HepG2 (cell line): ENCODE results near the gene CSNK1D. TPM values are rescaled to one million over a fixed set of nuclear protein-coding genes. Genes with fewer than 3 reads are reported as not detected.
A peak's percentile ranks its signal among the peaks of the same experiment; 100 is the strongest.

Experiments used
- ARID4A ChIP-seq: sonication (generic); formaldehyde crosslinking; IDR thresholded peaks from 2 replicates; pipeline ENCODE4 v1.5.0; 2020; ENCODE audit warnings: mild to moderate bottlenecking, missing genetic modification reagents, borderline replicate concordance
- ATF5 ChIP-seq: sonication (generic); formaldehyde crosslinking; IDR thresholded peaks from 2 replicates; pipeline ENCODE4 v1.4.0; 2020; ENCODE audit warnings: mild to moderate bottlenecking, low read depth, missing genetic modification reagents
- ELF4 ChIP-seq: sonication (generic); formaldehyde crosslinking; IDR thresholded peaks from 2 replicates; pipeline ENCODE4 v1.5.0; 2020; ENCODE audit warnings: missing genetic modification reagents, mild to moderate bottlenecking, moderate library complexity, borderline replicate concordance
- ETS1 ChIP-seq: sonication (generic); formaldehyde crosslinking; IDR thresholded peaks from 2 replicates; pipeline ENCODE4 v1.4.0; 2020; ENCODE audit warnings: missing genetic modification reagents
- GABPB1 ChIP-seq: IDR thresholded peaks from 2 replicates; pipeline ENCODE4 v1.6.1; 2016; ENCODE audit warnings: mild to moderate bottlenecking, missing genetic modification reagents, moderate library complexity, missing compliant biosample characterization
- GFI1 ChIP-seq: sonication (generic); formaldehyde crosslinking; IDR thresholded peaks from 2 replicates; pipeline ENCODE4 v1.5.0; 2020; ENCODE audit warnings: missing genetic modification reagents, mild to moderate bottlenecking, borderline replicate concordance
- HNF4A ChIP-seq: sonication (generic); formaldehyde crosslinking; IDR thresholded peaks from 2 replicates; pipeline ENCODE4 v1.4.0; 2020; ENCODE audit warnings: missing genetic modification reagents
- HOXD1 ChIP-seq: sonication (generic); formaldehyde crosslinking; IDR thresholded peaks from 2 replicates; pipeline ENCODE4 v1.5.0; 2020; ENCODE audit warnings: missing genetic modification reagents
- KDM5B ChIP-seq: sonication (generic); formaldehyde crosslinking; IDR thresholded peaks from 2 replicates; pipeline ENCODE4 v1.4.0; 2020; ENCODE audit warnings: missing genetic modification reagents, mild to moderate bottlenecking, borderline replicate concordance
- NFYB ChIP-seq: sonication (generic); formaldehyde crosslinking; IDR thresholded peaks from 2 replicates; pipeline ENCODE4 v1.4.0; 2020; ENCODE audit warnings: missing genetic modification reagents
- ZBTB8A ChIP-seq: sonication (generic); formaldehyde crosslinking; IDR thresholded peaks from 2 replicates; pipeline ENCODE4 v1.4.0; 2020; ENCODE audit warnings: mild to moderate bottlenecking, low read depth, missing genetic modification reagents, borderline replicate concordance
- ZFP36L1 ChIP-seq: sonication (generic); formaldehyde crosslinking; IDR thresholded peaks from 2 replicates; pipeline ENCODE4 v1.8.0; 2022; ENCODE audit warnings: mild to moderate bottlenecking, missing genetic modification reagents, moderate library complexity
- ZFP82 ChIP-seq: sonication (generic); formaldehyde crosslinking; IDR thresholded peaks from 2 replicates; pipeline ENCODE4 v1.5.1; 2020; ENCODE audit warnings: mild to moderate bottlenecking, missing genetic modification reagents, borderline replicate concordance
- ZNF18 ChIP-seq: sonication (generic); formaldehyde crosslinking; IDR thresholded peaks from 2 replicates; pipeline ENCODE4 v1.8.0; 2022; ENCODE audit warnings: mild to moderate bottlenecking, missing genetic modification reagents; ENCODE audit not compliant: insufficient replicate concordance
- ZNF235 ChIP-seq: sonication (generic); formaldehyde crosslinking; IDR thresholded peaks from 2 replicates; pipeline ENCODE4 v1.8.1; 2023; ENCODE audit warnings: mild to moderate bottlenecking, missing genetic modification reagents, borderline replicate concordance
- ZNF710 ChIP-seq: sonication (generic); formaldehyde crosslinking; IDR thresholded peaks from 2 replicates; pipeline ENCODE4 v1.5.0; 2020; ENCODE audit warnings: mild to moderate bottlenecking, missing genetic modification reagents, borderline replicate concordance
- ZZZ3 ChIP-seq: sonication (generic); formaldehyde crosslinking; IDR thresholded peaks from 2 replicates; pipeline ENCODE4 v1.4.0; 2020; ENCODE audit warnings: missing genetic modification reagents, mild to moderate bottlenecking, borderline replicate concordance
- polyA plus RNA-seq, 8 experiments: library from polyadenylated mRNA; depleted of rRNA in 3 of 8; stranded (reverse) in 7 of 8; unstranded in 1 of 8; fragments of >200 nt; fragmentation: Illumina TruSeq in 4 of 8; extraction: Trizol in 4 of 8; gene quantifications; 2 replicates each; pipeline versions ENCODE4 v1.2.1 to v1.2.3, GENCODE V29; 2011 to 2016; ENCODE audit warnings: low read depth in 4 of 8, missing spikeins in 1 of 8, mixed read lengths in 1 of 8; ENCODE audit not compliant: insufficient read depth in 1 of 8
- total RNA-seq, 5 experiments: library from RNA; depleted of rRNA; stranded (reverse); fragments of >200 nt; fragmentation: Illumina TruSeq; extraction: Trizol; gene quantifications; 2 replicates each; pipeline ENCODE4 v1.2.3, GENCODE V29; 2016; ENCODE audit warnings: low read depth in 1 of 5

Gene CSNK1D
- total and polyA plus RNA-seq, 2 of the 13 experiments (the other 11 are each of a cell fraction or from before 2014, with no cell fraction given): 31.5 to 128 TPM

GRCh38 chr17:82241183-82241925, 32.1 kb downstream of the CSNK1D start (continued):
- TF ChIP-seq HNF4A (peak; percentile 53; the same call in 1 of the 2 replicates), KDM5B (CRISPR knock-in tag) (peak; percentile 58), ZNF18 (CRISPR knock-in tag) (peak; percentile 17), ZFP82 (0 out of 2 replicates have a peak, but pooled peaks have one; percentile 22), HOXD1 (CRISPR knock-in tag) (peak; percentile 55; the same call in 1 of the 2 replicates), ZBTB8A (CRISPR knock-in tag) (no peak), GFI1 (CRISPR knock-in tag) (peak; percentile 18), GABPB1 (CRISPR knock-in tag) (peak; percentile 72; the same call in 1 of the 2 replicates), ZFP36L1 (CRISPR knock-in tag) (peak; percentile 20; the same call in 1 of the 2 replicates), ARID4A (CRISPR knock-in tag) (0 out of 2 replicates have a peak, but pooled peaks have one; percentile 12), NFYB (CRISPR knock-in tag) (peak; percentile 43; the same call in 1 of the 2 replicates), ZZZ3 (peak; percentile 42), ZNF710 (CRISPR knock-in tag) (peak; percentile 44), ELF4 (CRISPR knock-in tag) (0 out of 2 replicates have a peak, but pooled peaks have one; percentile 9), ZNF235 (peak; percentile 93; the same call in 1 of the 2 replicates), ATF5 (0 out of 2 replicates have a peak, but pooled peaks have one; percentile 33), ETS1 (peak; percentile 92; the same call in 1 of the 2 replicates)
